OCI-LY1 (cell line): ENCODE data around the gene PTCH1.

ENCODE experiments used
- CTCF ChIP-seq: fragments of 200-600 bp; sonication (generic), shearing (Covaris generic); IDR thresholded peaks from 2 replicates; pipeline ENCODE4 v1.5.1; 2017; ENCODE audit warnings: mild to moderate bottlenecking, antibody characterized with exemption, low read length, moderate library complexity, mixed read lengths
- EZH2 ChIP-seq: fragments of 200-600 bp; sonication (generic), shearing (Covaris generic); IDR thresholded peaks from 2 replicates; pipeline ENCODE4 v1.8.0; 2017; ENCODE audit warnings: borderline replicate concordance, mixed run types, mild to moderate bottlenecking, antibody characterized with exemption, low read length, moderate library complexity, mixed read lengths

- TF ChIP-seq CTCF (no peak), EZH2 (no peak)
These were observed 49.2 kb upstream of the PTCH1 start for GRCh38 chr9:95565982-95566381.
